AG04449 (cell line): ENCODE data around the gene UCP3.

Experiments
- CTCF ChIA-PET: fragments of 350-600 bp; formaldehyde crosslinking; extraction: SDS; loops from one replicate; lab custom pipeline; 2021; ENCODE audit warnings: antibody characterized with exemption; lab: Yijun Ruan, JAX
- POLR2A ChIA-PET: fragments of 400-600, 350-600 bp; formaldehyde crosslinking; extraction: SDS; loops from one replicate; lab custom pipeline; 2020; ENCODE audit warnings: antibody characterized with exemption, inconsistent platforms; lab: Yijun Ruan, JAX
- DNase-seq: peaks from one replicate; pipeline ENCODE4 v3.0.0-alpha.2; 2010; ENCODE audit warnings: low read depth, low spot score
- H3K4me3 ChIP-seq: 2 replicates; pipeline ENCODE4 v1.5.1; 2011; ENCODE audit warnings: low read depth, mild to moderate bottlenecking, control low read depth, low read length
- CTCF ChIP-seq: IDR thresholded peaks from one replicate; pipeline ENCODE4 v1.5.1; 2011; ENCODE audit warnings: mild to moderate bottlenecking, moderate library complexity, low read length, control low read depth, inconsistent platforms; ENCODE audit not compliant: insufficient read depth; ENCODE audit errors: missing control alignments

The UCP3 gene

GRCh38 chr11:73982595-73982989 lies 26.3 kb downstream of the UCP3 start, which contains the start of gene UCP2:
UCP2 (minus strand) TSS chr11:73982843; CDS start chr11:73978378, 4,465 bp downstream.
- peak within 1 kb of the TSS; percentile 76 for H3K4me3 ChIP-seq
- ChIA-PET POLR2A (interaction anchor here (0.7 kb wide), 1 partner anchor 65 kb away, joined by 3 read pairs; no protein-coding TSS in a partner anchor), CTCF (interaction anchor here (12.0 kb wide), 1 partner anchor 16 kb away, joined by 105 read pairs; no protein-coding TSS in a partner anchor)
- no peak for DNase-seq
- no peak for TF ChIP-seq CTCF

GRCh38 chr11:73981051-73981805 lies 27.7 kb downstream of the UCP3 start:
- POLR2A ChIA-PET = interaction anchor here (1.5 kb wide), 1 partner anchor 190 kb away, joined by 5 read pairs; the partner anchor contains the start of genes C2CD3 and PPME1
- no peak overlapping the region for H3K4me3 ChIP-seq
- CTCF ChIA-PET = interaction anchor here (1.4 to 12.0 kb wide), 2 partner anchors 15 to 469 kb away, joined by 4 to 105 read pairs; no protein-coding TSS in a partner anchor
- no peak for DNase-seq
- no peak for TF ChIP-seq CTCF

GRCh38 chr11:73980001-73980961 lies 28.6 kb downstream of the UCP3 start:
- CTCF ChIA-PET = interaction anchor here (1.1 to 12.0 kb wide), 3 partner anchors 14 to 469 kb away, joined by 3 to 105 read pairs (median 4); no protein-coding TSS in a partner anchor
- POLR2A ChIA-PET = interaction anchor here (1.5 kb wide), 2 partner anchors 14 to 191 kb away, joined by 3 to 5 read pairs; partner anchors contain the start of genes C2CD3 and PPME1
- H3K4me3 ChIP-seq = no peak overlapping the region
- DNase-seq = no peak
- no peak for TF ChIP-seq CTCF

GRCh38 chr11:73978576-73979086 lies 30.3 kb downstream of the UCP3 start:
- no peak for DNase-seq
- TF ChIP-seq CTCF = no peak
- no peak overlapping the region for H3K4me3 ChIP-seq
- POLR2A ChIA-PET = interaction anchor here (1.5 kb wide), 1 partner anchor 12 kb away, joined by 3 read pairs; no protein-coding TSS in a partner anchor
- CTCF ChIA-PET = interaction anchor here (12.0 kb wide), 1 partner anchor 12 kb away, joined by 105 read pairs; no protein-coding TSS in a partner anchor

- no peak for TF ChIP-seq CTCF
- POLR2A ChIA-PET = no interaction called here
- CTCF ChIA-PET = interaction anchor here (12.0 kb wide), 1 partner anchor 11 kb away, joined by 105 read pairs; no protein-coding TSS in a partner anchor
- no peak for DNase-seq
- no peak overlapping the region for H3K4me3 ChIP-seq
Measured at GRCh38 chr11:73977856-73978519, 30.9 kb downstream of the UCP3 start.
